Mesendoderm (in vitro differentiated cells): ENCODE results near the gene ZNRF2.

Experiments used
- DNase-seq: peaks from one replicate; pipeline ENCODE4 v3.0.0; 2013
- H2AK5ac ChIP-seq: 2 replicates; pipeline ENCODE4 v1.6.1; 2013; ENCODE audit warnings: low read length, inconsistent platforms
- H2BK120ac ChIP-seq: 2 replicates; pipeline ENCODE4 v1.6.1; 2013; ENCODE audit warnings: low read depth, mild to moderate bottlenecking, low read length, moderate library complexity, mixed read lengths
- H2BK15ac ChIP-seq: replicated peaks from 2 replicates; pipeline ENCODE4 v1.6.1; 2013; ENCODE audit warnings: low read depth, mild to moderate bottlenecking, moderate library complexity
- H2BK5ac ChIP-seq: 2 replicates; pipeline ENCODE4 v1.6.1; 2013; ENCODE audit warnings: low read length, inconsistent platforms
- H3K18ac ChIP-seq: 2 replicates; pipeline ENCODE4 v1.6.1; 2013; ENCODE audit warnings: mild to moderate bottlenecking, low read length, mixed read lengths
- H3K23ac ChIP-seq: one replicate; pipeline ENCODE4 v1.6.1; 2013; ENCODE audit warnings: low read length
- H3K27ac ChIP-seq: 2 replicates; pipeline ENCODE4 v1.5.1; 2013; ENCODE audit warnings: low read depth, mild to moderate bottlenecking, inconsistent platforms, low read length, moderate library complexity
- H3K27me3 ChIP-seq: 2 replicates; pipeline ENCODE4 v1.6.1; 2013; ENCODE audit warnings: low read length, control low read depth, mild to moderate bottlenecking, inconsistent platforms; ENCODE audit not compliant: insufficient read depth, poor library complexity
- H3K36me3 ChIP-seq: 2 replicates; pipeline ENCODE4 v1.6.1; 2013; ENCODE audit warnings: low read length, inconsistent platforms; ENCODE audit not compliant: control insufficient read depth, insufficient read depth
- H3K4ac ChIP-seq: one replicate; pipeline ENCODE4 v1.6.1; 2013; ENCODE audit warnings: low read depth, mild to moderate bottlenecking, low read length, moderate library complexity
- H3K4me1 ChIP-seq: 2 replicates; pipeline ENCODE4 v1.6.1; 2013; ENCODE audit warnings: low read depth, low read length, inconsistent platforms; ENCODE audit not compliant: control insufficient read depth
- H3K4me2 ChIP-seq: 2 replicates; pipeline ENCODE4 v1.6.1; 2013; ENCODE audit warnings: low read length
- H3K4me3 ChIP-seq: 2 replicates; pipeline ENCODE4 v1.5.1; 2013; ENCODE audit warnings: mild to moderate bottlenecking, low read length
- H3K56ac ChIP-seq: one replicate; pipeline ENCODE4 v1.6.1; 2013; ENCODE audit warnings: low read length
- H3K79me1 ChIP-seq: 2 replicates; pipeline ENCODE4 v1.6.1; 2013; ENCODE audit warnings: low read length, inconsistent platforms
- H3K79me2 ChIP-seq: 2 replicates; pipeline ENCODE4 v1.6.1; 2013; ENCODE audit warnings: mild to moderate bottlenecking, low read length; ENCODE audit not compliant: control insufficient read depth, insufficient read depth
- H3K9ac ChIP-seq: 2 replicates; pipeline ENCODE4 v1.6.1; 2013; ENCODE audit warnings: low read length, inconsistent platforms
- H4K5ac ChIP-seq: one replicate; pipeline ENCODE4 v1.6.1; 2013; ENCODE audit warnings: low read length
- H4K8ac ChIP-seq: one replicate; pipeline ENCODE4 v1.6.1; 2013; ENCODE audit warnings: low read depth, mild to moderate bottlenecking, control low read depth, low read length, moderate library complexity
- WGBS: extraction: QIAGEN DNeasy Blood & Tissue Kit; methylation state at CpG from one replicate; pipeline ENCODE4 v1.1.7; 2013; ENCODE audit warnings: low lambda C conversion rate, missing lambda C conversion rate; ENCODE audit not compliant: insufficient coverage; ENCODE audit errors: extremely low coverage; 5-methylcytosine and 5-hydroxymethylcytosine counted together

ZNRF2 gene

DNA sequence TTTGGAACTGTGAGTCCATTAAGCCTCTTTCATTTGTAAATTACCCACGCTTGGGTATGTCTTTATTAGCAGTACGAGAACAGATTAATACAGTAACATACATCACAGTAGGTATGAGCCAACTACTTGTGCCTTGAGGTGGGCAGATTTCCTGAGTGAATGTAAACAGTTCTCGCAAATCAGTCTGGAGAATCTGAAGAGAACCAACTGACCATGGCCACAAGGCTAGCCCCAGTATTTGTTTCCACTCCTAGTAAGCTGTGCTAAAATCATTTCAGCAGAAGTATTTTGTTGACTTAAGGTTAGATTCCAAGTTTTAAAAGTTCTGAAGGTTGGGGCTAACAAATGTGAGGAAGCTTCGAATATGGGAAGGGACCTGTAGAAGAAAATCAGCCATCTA lies 111.3 kb downstream of the ZNRF2 start:
- Histone ChIP-seq H3K9ac (no peak overlapping the region), H3K56ac (no peak overlapping the region), H3K23ac (no peak overlapping the region), H3K27ac (no peak overlapping the region), H2BK5ac (no peak overlapping the region), H3K79me1 (no peaks in the 10 kb centered on the region), H3K79me2 (no peaks in the 10 kb centered on the region), H2BK120ac (no peak overlapping the region), H2AK5ac (no peak overlapping the region), H3K4me2 (no peak overlapping the region), H3K4ac (no peak overlapping the region), H4K5ac (no peak overlapping the region), H4K8ac (no peak overlapping the region), H3K4me3 (no peak overlapping the region), H3K27me3 (no peaks in the 10 kb centered on the region), H2BK15ac (no peak overlapping the region), H3K4me1 (no peaks in the 10 kb centered on the region), H3K18ac (no peak overlapping the region), H3K36me3 (no peaks in the 10 kb centered on the region)
- WGBS, result no CpG with 5 or more reads among the region's 4 CpGs
- no peak for DNase-seq

DNA sequence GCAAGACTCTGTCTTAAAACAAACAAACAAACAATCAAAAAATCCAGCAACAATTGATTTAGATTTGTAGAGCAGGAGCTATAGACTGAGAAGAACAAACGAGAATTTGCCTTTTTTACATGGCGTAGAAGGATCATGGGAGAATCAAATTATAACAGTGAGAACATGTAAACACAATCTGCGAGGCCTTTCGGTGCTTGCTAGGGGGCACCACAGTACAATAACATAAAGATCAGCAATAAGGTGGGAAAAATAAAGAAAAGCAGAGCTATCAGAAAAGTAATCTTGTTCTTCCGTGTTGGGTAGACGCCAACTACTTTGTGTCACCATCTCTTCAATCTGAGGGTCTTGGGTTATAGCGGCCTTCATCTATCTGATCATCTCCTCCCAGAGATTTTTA lies 112.0 kb downstream of the ZNRF2 start:
- no peak overlapping the region for H3K4me2 ChIP-seq
- no peak overlapping the region for H3K18ac ChIP-seq
- H3K9ac ChIP-seq, result no peak overlapping the region
- no peak overlapping the region for H3K27ac ChIP-seq
- no peak overlapping the region for H3K56ac ChIP-seq
- H3K4me1 ChIP-seq, result no peaks in the 10 kb centered on the region
- H3K4ac ChIP-seq, result no peak overlapping the region
- no peaks in the 10 kb centered on the region for H3K36me3 ChIP-seq
- H3K23ac ChIP-seq, result no peak overlapping the region
- no peak overlapping the region for H4K5ac ChIP-seq
- H3K27me3 ChIP-seq, result no peaks in the 10 kb centered on the region
- no peak overlapping the region for H2BK5ac ChIP-seq
- DNase-seq, result peak; percentile 7
- H3K4me3 ChIP-seq, result no peak overlapping the region
- no CpG with 5 or more reads among the region's 7 CpGs for WGBS
- no peaks in the 10 kb centered on the region for H3K79me2 ChIP-seq
- H2BK15ac ChIP-seq, result no peak overlapping the region
- H2AK5ac ChIP-seq, result no peak overlapping the region
- H3K79me1 ChIP-seq, result no peaks in the 10 kb centered on the region
- H4K8ac ChIP-seq, result no peak overlapping the region
- H2BK120ac ChIP-seq, result no peak overlapping the region

GRCh38 chr7:30403477-30403876 lies 119.1 kb downstream of the ZNRF2 start:
- H3K4me1 ChIP-seq, result no peaks in the 10 kb centered on the region
- H3K79me2 ChIP-seq, result no peaks in the 10 kb centered on the region
- DNase-seq, result no peak
- H3K27ac ChIP-seq, result no peak overlapping the region
- H3K4ac ChIP-seq, result no peak overlapping the region
- no peak overlapping the region for H2BK5ac ChIP-seq
- H3K79me1 ChIP-seq, result no peaks in the 10 kb centered on the region
- H2BK15ac ChIP-seq, result no peak overlapping the region
- no peak overlapping the region for H3K56ac ChIP-seq
- no peak overlapping the region for H3K4me3 ChIP-seq
- no peaks in the 10 kb centered on the region for H3K27me3 ChIP-seq
- H4K8ac ChIP-seq, result no peak overlapping the region
- H3K23ac ChIP-seq, result no peak overlapping the region
- WGBS, result no CpG with 5 or more reads among the region's 3 CpGs
- H2AK5ac ChIP-seq, result no peak overlapping the region
- H2BK120ac ChIP-seq, result no peak overlapping the region
- H3K18ac ChIP-seq, result no peak overlapping the region
- no peak overlapping the region for H3K4me2 ChIP-seq
- H3K9ac ChIP-seq, result no peak overlapping the region
- H4K5ac ChIP-seq, result no peak overlapping the region
- H3K36me3 ChIP-seq, result no peaks in the 10 kb centered on the region

DNA sequence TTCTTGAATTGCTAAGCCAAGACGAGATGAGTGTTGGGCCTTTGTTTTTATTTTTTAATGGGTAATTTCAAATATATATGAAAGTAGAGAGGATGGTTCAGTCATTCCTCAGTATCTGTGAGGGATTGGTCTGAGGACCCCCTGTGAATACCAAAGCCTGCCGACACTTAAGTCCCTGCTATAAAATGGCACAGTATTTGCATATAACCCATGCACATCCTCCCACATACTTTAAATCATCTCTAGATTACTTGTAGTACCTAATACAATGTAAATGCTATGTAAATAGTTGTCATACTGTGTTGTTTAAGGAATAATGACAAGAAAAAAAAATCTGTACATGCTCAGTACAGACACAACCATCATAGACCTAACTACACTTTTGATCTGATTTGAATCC lies 120.8 kb downstream of the ZNRF2 start:
- Histone ChIP-seq H2BK5ac (no peak overlapping the region), H2BK15ac (no peak overlapping the region), H3K56ac (no peak overlapping the region), H2AK5ac (no peak overlapping the region), H3K27ac (no peak overlapping the region), H3K79me1 (no peaks in the 10 kb centered on the region), H3K27me3 (no peaks in the 10 kb centered on the region), H3K4ac (no peak overlapping the region), H4K5ac (no peak overlapping the region), H3K36me3 (no peaks in the 10 kb centered on the region), H3K23ac (no peak overlapping the region), H3K9ac (no peak overlapping the region), H3K18ac (no peak overlapping the region), H3K79me2 (no peaks in the 10 kb centered on the region), H3K4me1 (no peaks in the 10 kb centered on the region), H3K4me3 (no peak overlapping the region), H3K4me2 (no peak overlapping the region), H4K8ac (no peak overlapping the region), H2BK120ac (no peak overlapping the region)
- no peak for DNase-seq
- no CpG with 5 or more reads among the region's 2 CpGs for WGBS

DNA sequence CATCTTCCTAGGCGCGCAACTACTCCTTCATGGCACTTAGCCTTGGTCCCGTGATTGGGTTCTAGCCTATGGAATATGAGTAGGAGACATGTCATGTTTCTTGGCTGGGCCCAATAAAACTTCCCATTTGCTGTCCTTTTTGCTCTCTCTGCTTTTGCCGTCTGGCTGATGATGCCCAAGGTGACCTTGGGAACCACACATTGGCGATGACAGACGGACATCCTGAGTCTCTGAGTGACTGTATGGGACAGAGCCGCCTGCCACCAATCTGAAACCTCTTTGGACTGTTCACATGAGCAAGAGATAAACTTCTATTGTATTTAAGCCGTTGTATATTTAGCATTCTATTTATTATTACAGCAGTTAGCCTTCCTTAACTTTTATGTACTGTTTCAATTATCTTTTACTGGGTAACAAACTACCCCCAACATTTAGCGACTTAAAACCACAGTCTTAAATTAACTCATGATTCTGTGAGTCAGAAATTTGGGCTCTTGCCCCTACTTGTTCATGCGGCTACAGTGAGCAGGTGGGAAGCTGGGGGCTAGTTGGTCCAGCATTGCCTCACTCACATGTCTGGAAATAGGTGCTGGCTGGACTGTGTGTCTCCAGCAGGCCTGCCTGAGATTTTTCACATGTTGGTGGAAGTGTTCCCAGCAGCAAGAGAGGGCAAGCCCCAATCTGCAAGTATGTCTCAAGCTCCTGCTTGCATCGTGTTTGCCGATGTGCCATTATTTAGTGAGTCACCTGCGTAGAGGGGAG lies 122.4 kb downstream of the ZNRF2 start:
- no peak overlapping the region for H2BK15ac ChIP-seq
- H3K4me3 ChIP-seq, result no peak overlapping the region
- no peak overlapping the region for H4K5ac ChIP-seq
- no peak overlapping the region for H2BK5ac ChIP-seq
- H3K27me3 ChIP-seq, result no peaks in the 10 kb centered on the region
- no peak overlapping the region for H2AK5ac ChIP-seq
- H3K27ac ChIP-seq, result no peak overlapping the region
- no peaks in the 10 kb centered on the region for H3K79me1 ChIP-seq
- WGBS, result no CpG with 5 or more reads among the region's 13 CpGs
- H3K36me3 ChIP-seq, result no peaks in the 10 kb centered on the region
- H3K79me2 ChIP-seq, result no peaks in the 10 kb centered on the region
- no peak overlapping the region for H2BK120ac ChIP-seq
- H3K4me1 ChIP-seq, result no peaks in the 10 kb centered on the region
- DNase-seq, result no peak
- H3K4me2 ChIP-seq, result no peak overlapping the region
- no peak overlapping the region for H3K18ac ChIP-seq
- no peak overlapping the region for H4K8ac ChIP-seq
- no peak overlapping the region for H3K56ac ChIP-seq
- H3K23ac ChIP-seq, result no peak overlapping the region
- no peak overlapping the region for H3K9ac ChIP-seq
- no peak overlapping the region for H3K4ac ChIP-seq

- DNase-seq, result no peak
- no peak overlapping the region for H3K4ac ChIP-seq
- H2BK15ac ChIP-seq, result no peak overlapping the region
- H3K79me2 ChIP-seq, result no peaks in the 10 kb centered on the region
- no CpG with 5 or more reads among the region's 2 CpGs for WGBS
- H2BK120ac ChIP-seq, result no peak overlapping the region
- H2AK5ac ChIP-seq, result no peak overlapping the region
- H3K9ac ChIP-seq, result no peak overlapping the region
- H3K27me3 ChIP-seq, result no peaks in the 10 kb centered on the region
- no peak overlapping the region for H3K27ac ChIP-seq
- no peak overlapping the region for H3K56ac ChIP-seq
- H3K4me1 ChIP-seq, result no peaks in the 10 kb centered on the region
- no peak overlapping the region for H3K4me3 ChIP-seq
- H3K18ac ChIP-seq, result no peak overlapping the region
- no peak overlapping the region for H4K5ac ChIP-seq
- H4K8ac ChIP-seq, result no peak overlapping the region
- H3K36me3 ChIP-seq, result no peaks in the 10 kb centered on the region
- no peak overlapping the region for H3K4me2 ChIP-seq
- no peak overlapping the region for H2BK5ac ChIP-seq
- no peaks in the 10 kb centered on the region for H3K79me1 ChIP-seq
- no peak overlapping the region for H3K23ac ChIP-seq
These were observed 126.8 kb downstream of the ZNRF2 start for GRCh38 chr7:30411173-30411572.
